Stimulated activated effector memory CD8-positive, alpha-beta T cell treated with anti-CD3 and anti-CD28 coated beads, Interleukin-12 subunit alpha, Interleukin-12 subunit beta, amount 100 ng/mL, for 72 hours (primary cell): ENCODE measurements around the gene ATP6V1C2.
"Not testable (repeated sequence)": the region's sequence is repeated elsewhere in the genome, so short reads cannot be mapped to it uniquely, and the experiment has no call there.

Source experiments
- ATAC-seq: fragments of 150-1000 bp; cut with Tn5 transposase; 2 replicates; pipeline ENCODE4 v1.10.0; 2021
- DNase-seq, 2 donors: peaks; one replicate each; pipeline ENCODE4 v3.0.0; 2021 to 2022; ENCODE audit warnings: low spot score in 2 of 2
- H3K27ac Mint-ChIP-seq: one replicate; pipeline ENCODE4 v1.8.0; 2022; ENCODE audit warnings: mild to moderate bottlenecking, mixed read lengths
- H3K36me3 Mint-ChIP-seq: one replicate; pipeline ENCODE4 v1.8.0; 2022; ENCODE audit warnings: mild to moderate bottlenecking, mixed read lengths
- H3K4me1 Mint-ChIP-seq: one replicate; pipeline ENCODE4 v1.8.0; 2022; ENCODE audit warnings: mixed read lengths
- H3K4me3 Mint-ChIP-seq: one replicate; pipeline ENCODE4 v1.8.0; 2022; ENCODE audit warnings: mild to moderate bottlenecking, mixed read lengths
- H3K9me3 Mint-ChIP-seq: one replicate; pipeline ENCODE4 v1.8.0; 2022; ENCODE audit warnings: mixed read lengths

Gene ATP6V1C2

GRCh38 chr2:10772201-10772867 lies 50.9 kb downstream of the ATP6V1C2 start:
- Mint-ChIP-seq H3K27ac (no peak overlapping the region), H3K36me3 (peaks cover 10% of the 10 kb centered on the region), H3K9me3 (no peaks in the 10 kb centered on the region), H3K4me3 (no peak overlapping the region), H3K4me1 (no peaks in the 10 kb centered on the region)
- DNase-seq, result no peak
- ATAC-seq, result no peak

GRCh38 chr2:10772868-10773215 lies 51.4 kb downstream of the ATP6V1C2 start:
- peaks cover 14% of the 10 kb centered on the region for H3K36me3 Mint-ChIP-seq
- H3K9me3 Mint-ChIP-seq, result no peaks in the 10 kb centered on the region
- peak overlapping the region; percentile 40 for H3K27ac Mint-ChIP-seq

DNA sequence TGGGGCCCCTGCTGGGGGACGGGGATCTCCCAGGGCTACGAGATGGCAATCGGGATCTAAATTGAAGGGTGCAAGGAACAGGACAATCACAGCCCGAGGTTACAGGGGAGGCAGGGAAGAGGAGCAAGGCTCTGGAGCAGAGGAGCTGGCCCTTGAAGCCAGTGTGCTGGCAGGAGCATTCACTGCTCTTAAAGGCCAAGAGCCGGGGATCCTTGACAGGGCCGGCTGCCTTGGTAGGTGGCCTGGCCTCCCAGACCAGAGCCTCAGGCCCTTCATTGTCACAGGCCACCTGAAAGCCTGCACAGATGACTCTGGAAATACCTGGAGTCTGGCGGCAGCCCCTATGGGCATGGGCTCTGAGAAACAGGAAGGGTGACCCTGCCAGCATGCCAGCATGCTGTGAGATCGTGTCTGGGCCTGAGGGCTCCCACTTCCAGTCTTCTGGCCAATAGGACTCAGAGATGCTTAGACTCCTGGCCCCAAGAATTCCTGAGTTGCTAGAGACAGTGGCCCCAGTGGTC lies 52.5 kb downstream of the ATP6V1C2 start:
- no peaks in the 10 kb centered on the region for H3K9me3 Mint-ChIP-seq

More at GRCh38 chr2:10772868-10773215, 51.4 kb downstream of the ATP6V1C2 start:
- no peaks in the 10 kb centered on the region for H3K4me1 Mint-ChIP-seq
- DNase-seq (no peak), ATAC-seq (no peak)
- H3K4me3 Mint-ChIP-seq, result no peak overlapping the region

DNA sequence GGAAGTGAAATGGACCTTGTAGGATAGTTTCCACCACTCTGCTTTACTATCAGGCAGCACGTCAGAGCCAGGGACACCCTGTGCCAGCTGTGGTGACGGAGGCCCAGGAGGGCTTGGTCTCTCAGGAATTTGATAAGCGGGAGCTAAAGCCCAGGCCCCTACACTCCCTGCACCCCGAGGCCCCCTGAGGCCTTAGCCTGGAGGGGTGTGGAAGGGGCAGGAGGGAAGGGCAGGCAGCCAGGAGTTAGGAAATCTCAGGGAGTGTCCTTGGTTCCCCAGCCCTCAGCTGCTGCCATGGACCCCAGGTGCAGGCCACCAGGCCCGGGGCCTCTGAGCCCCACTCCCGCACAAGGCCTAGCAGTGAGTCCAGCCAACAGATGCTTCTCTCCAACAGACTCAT lies 53.0 kb downstream of the ATP6V1C2 start:
- DNase-seq, result no peak
- Mint-ChIP-seq H3K4me3 (no peak overlapping the region), H3K4me1 (no peaks in the 10 kb centered on the region), H3K36me3 (peaks cover 22% of the 10 kb centered on the region), H3K9me3 (no peaks in the 10 kb centered on the region), H3K27ac (no peak overlapping the region)
- ATAC-seq, result no peak

More for the DNA sequence above, 52.5 kb downstream of the ATP6V1C2 start:
- Mint-ChIP-seq H3K36me3 (peaks cover 19% of the 10 kb centered on the region), H3K4me3 (no peak overlapping the region), H3K27ac (peak overlapping the region; percentile 40), H3K4me1 (no peaks in the 10 kb centered on the region)
- ATAC-seq, result no peak
- no peak for DNase-seq

GRCh38 chr2:10775021-10775780 lies 53.8 kb downstream of the ATP6V1C2 start:
- DNase-seq (no peak), ATAC-seq (no peak)
- no peak overlapping the region for H3K4me3 Mint-ChIP-seq
- H3K27ac Mint-ChIP-seq, result no peak overlapping the region
- H3K9me3 Mint-ChIP-seq, result no peaks in the 10 kb centered on the region
- peaks cover 30% of the 10 kb centered on the region for H3K36me3 Mint-ChIP-seq
- H3K4me1 Mint-ChIP-seq, result no peaks in the 10 kb centered on the region

- no peaks in the 10 kb centered on the region for H3K9me3 Mint-ChIP-seq
- no peak overlapping the region for H3K4me3 Mint-ChIP-seq
- ATAC-seq (no peak), DNase-seq (no peak)
- H3K27ac Mint-ChIP-seq, result no peak overlapping the region
- no peaks in the 10 kb centered on the region for H3K4me1 Mint-ChIP-seq
- H3K36me3 Mint-ChIP-seq, result peaks cover 37% of the 10 kb centered on the region
Observed at GRCh38 chr2:10775831-10776230, 54.4 kb downstream of the ATP6V1C2 start.

- Mint-ChIP-seq H3K36me3 (peaks cover 43% of the 10 kb centered on the region), H3K4me1 (no peaks in the 10 kb centered on the region), H3K9me3 (no peaks in the 10 kb centered on the region), H3K27ac (no peak overlapping the region), H3K4me3 (no peak overlapping the region)
- DNase-seq (no peak), ATAC-seq (no peak)
Observed at GRCh38 chr2:10776231-10776977, 55.0 kb downstream of the ATP6V1C2 start.

DNA sequence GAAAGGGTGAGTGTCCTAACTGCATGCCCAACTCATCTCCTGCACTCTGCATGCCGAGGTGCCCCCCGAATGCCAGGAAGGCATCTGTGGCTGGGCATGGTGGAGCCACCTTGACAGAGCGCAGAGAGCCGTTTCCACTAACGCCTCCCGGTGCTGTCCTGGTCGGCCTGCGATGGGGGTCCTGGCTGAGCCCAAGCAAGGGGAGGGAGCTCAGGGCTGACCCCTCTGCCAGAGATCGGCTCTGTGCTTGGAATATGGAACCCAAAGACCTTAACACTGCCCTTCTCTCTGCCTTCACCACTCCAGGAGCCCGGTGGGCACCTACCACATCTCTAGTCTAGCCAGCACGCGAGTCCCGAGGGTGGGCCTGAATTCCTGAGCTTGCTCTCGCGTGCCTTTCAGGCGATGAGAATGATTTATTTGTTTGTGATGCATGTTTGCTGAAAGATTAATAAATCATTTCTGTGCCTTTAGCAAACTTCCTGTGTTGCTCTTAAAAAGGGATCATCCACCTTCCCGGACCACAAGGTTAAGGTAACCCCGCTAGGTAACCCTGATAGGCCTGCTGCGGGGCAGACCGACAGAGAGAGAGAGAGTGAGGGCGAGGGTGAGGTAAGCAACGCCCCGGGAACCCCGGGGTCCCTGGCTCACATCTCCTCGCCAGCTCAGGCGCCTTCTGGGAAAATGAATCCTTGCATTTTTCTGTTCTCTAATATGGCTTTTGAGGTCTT lies 55.8 kb downstream of the ATP6V1C2 start:
- ATAC-seq (no peak), DNase-seq (no peak)
- Mint-ChIP-seq H3K9me3 (no peaks in the 10 kb centered on the region), H3K4me3 (no peak overlapping the region), H3K27ac (no peak overlapping the region), H3K36me3 (peaks cover 51% of the 10 kb centered on the region), H3K4me1 (no peaks in the 10 kb centered on the region)

GRCh38 chr2:10777842-10778723 lies 56.7 kb downstream of the ATP6V1C2 start:
- H3K4me3 Mint-ChIP-seq, result no peak overlapping the region
- no peaks in the 10 kb centered on the region for H3K9me3 Mint-ChIP-seq
- DNase-seq (no peak), ATAC-seq (peak; percentile 4)
- H3K27ac Mint-ChIP-seq, result peak overlapping the region; percentile 45
- no peaks in the 10 kb centered on the region for H3K4me1 Mint-ChIP-seq
- peaks cover 59% of the 10 kb centered on the region for H3K36me3 Mint-ChIP-seq

DNA sequence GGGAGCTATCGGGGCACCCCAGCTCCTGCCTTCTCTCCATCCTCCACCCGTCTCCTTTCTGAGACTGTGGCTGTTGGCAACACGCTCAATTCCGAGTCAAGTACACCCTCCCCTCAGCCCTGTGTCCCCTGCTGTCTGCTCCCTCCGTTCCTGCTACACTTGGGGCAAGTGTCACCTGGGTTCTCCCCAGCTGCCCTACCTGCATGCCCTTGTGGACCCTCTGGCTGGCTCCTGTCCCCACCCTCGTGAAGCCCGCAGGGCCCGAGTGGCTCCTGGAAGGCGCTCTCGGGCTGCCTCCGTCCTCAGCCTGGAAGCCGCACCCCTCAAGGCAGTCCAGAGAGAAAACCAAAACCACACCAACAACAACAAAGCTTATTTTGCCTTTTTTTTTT lies 57.3 kb downstream of the ATP6V1C2 start:
- DNase-seq, result no peak
- Mint-ChIP-seq H3K4me1 (no peaks in the 10 kb centered on the region), H3K9me3 (no peaks in the 10 kb centered on the region), H3K4me3 (no peak overlapping the region), H3K27ac (peak overlapping the region; percentile 45), H3K36me3 (peaks cover 66% of the 10 kb centered on the region)
- ATAC-seq, result no peak

- H3K36me3 Mint-ChIP-seq, result peaks cover 73% of the 10 kb centered on the region
- H3K9me3 Mint-ChIP-seq, result no peaks in the 10 kb centered on the region
- H3K4me3 Mint-ChIP-seq, result no peak overlapping the region
- peak overlapping the region; percentile 81 for H3K27ac Mint-ChIP-seq
- no peak for DNase-seq
- H3K4me1 Mint-ChIP-seq, result no peaks in the 10 kb centered on the region
- ATAC-seq, result no peak
Observed at GRCh38 chr2:10779776-10780490, 58.5 kb downstream of the ATP6V1C2 start.

GRCh38 chr2:10780491-10780820 lies 59.0 kb downstream of the ATP6V1C2 start:
- ATAC-seq (no peak), DNase-seq (no peak)
- Mint-ChIP-seq H3K9me3 (no peaks in the 10 kb centered on the region), H3K4me3 (no peak overlapping the region), H3K4me1 (no peaks in the 10 kb centered on the region), H3K36me3 (peaks cover 78% of the 10 kb centered on the region), H3K27ac (peak overlapping the region; percentile 81)

GRCh38 chr2:10780821-10781220 lies 59.4 kb downstream of the ATP6V1C2 start:
- not testable (repeated sequence) for DNase-seq, H3K4me3 Mint-ChIP-seq, ATAC-seq, H3K27ac Mint-ChIP-seq, H3K9me3 Mint-ChIP-seq, H3K4me1 Mint-ChIP-seq
- H3K36me3 Mint-ChIP-seq, result peaks cover 82% of the 10 kb centered on the region

- Mint-ChIP-seq H3K4me3 (no peak overlapping the region), H3K9me3 (no peaks in the 10 kb centered on the region), H3K36me3 (peaks cover 91% of the 10 kb centered on the region), H3K4me1 (no peaks in the 10 kb centered on the region), H3K27ac (no peak overlapping the region)
- DNase-seq (no peak), ATAC-seq (no peak)
Observed at GRCh38 chr2:10781746-10782145, 60.3 kb downstream of the ATP6V1C2 start.
